Bronchial epithelial cell (primary cell): Measurements from ENCODE around the gene VWC2. TPM values are rescaled to one million over a fixed set of nuclear protein-coding genes. Genes with fewer than 3 reads are reported as not detected.

Experiments used
- DNase-seq: peaks from one replicate; pipeline ENCODE4 v3.0.0-alpha.2; 2010; ENCODE audit warnings: low read depth
- FAIRE-seq: peaks from 2 replicates; lab custom pipeline; 2011; peaks lifted over from hg19 to GRCh38; lab: Jason Lieb, UNC
- H3K27me3 ChIP-seq: 2 replicates; pipeline ENCODE4 v1.5.1; 2011; ENCODE audit warnings: low read length; ENCODE audit not compliant: control insufficient read depth, insufficient read depth
- H3K36me3 ChIP-seq: 2 replicates; pipeline ENCODE4 v1.5.1; 2011; ENCODE audit warnings: low read length; ENCODE audit not compliant: control insufficient read depth, insufficient read depth
- H3K4me3 ChIP-seq: 2 replicates; pipeline ENCODE4 v1.5.1; 2011; ENCODE audit warnings: mild to moderate bottlenecking, low read depth, low read length, control low read depth
- total RNA-seq: library from RNA; depleted of rRNA; stranded (reverse); fragments of >200 nt; gene quantifications from 2 replicates; pipeline ENCODE4 v1.2.1, GENCODE V29; 2014
- TF ChIP-seq, protein P1 (sequence below): IDR thresholded peaks from 2 replicates; pipeline ENCODE4 v1.5.1; 2011; ENCODE audit warnings: mild to moderate bottlenecking, moderate library complexity, low read length, control low read depth, inconsistent platforms; ENCODE audit not compliant: insufficient read depth, severe bottlenecking

VWC2 gene
- total RNA-seq, 1 donor from 2014 or later = not detected

DNA sequence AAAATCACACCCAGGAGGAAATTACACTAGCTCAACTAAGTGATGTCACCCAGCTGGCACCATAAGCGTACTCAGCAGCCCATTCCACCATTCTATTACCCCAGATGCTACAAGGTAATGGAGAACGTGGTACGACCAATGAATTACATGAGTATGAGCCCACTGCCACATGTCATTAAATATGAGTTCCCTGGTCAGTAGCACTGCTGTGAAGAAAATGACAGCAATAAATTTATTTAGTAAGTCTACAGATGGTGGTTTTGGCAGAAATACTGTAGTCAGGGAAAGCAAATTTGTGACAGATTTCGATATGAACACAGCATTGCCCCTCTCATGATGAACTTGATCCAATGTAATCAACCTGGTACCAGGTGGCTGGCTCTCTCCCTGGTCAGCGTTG lies 154.2 kb downstream of the VWC2 start:
- FAIRE-seq = no peak

GRCh38 chr7:49928787-49929186 lies 155.3 kb downstream of the VWC2 start:
- FAIRE-seq (no peak), DNase-seq (no peak)
- Histone ChIP-seq H3K4me3 (no peak overlapping the region), H3K27me3 (no peaks in the 10 kb centered on the region), H3K36me3 (no peaks in the 10 kb centered on the region)
- TF ChIP-seq, protein P1, sequence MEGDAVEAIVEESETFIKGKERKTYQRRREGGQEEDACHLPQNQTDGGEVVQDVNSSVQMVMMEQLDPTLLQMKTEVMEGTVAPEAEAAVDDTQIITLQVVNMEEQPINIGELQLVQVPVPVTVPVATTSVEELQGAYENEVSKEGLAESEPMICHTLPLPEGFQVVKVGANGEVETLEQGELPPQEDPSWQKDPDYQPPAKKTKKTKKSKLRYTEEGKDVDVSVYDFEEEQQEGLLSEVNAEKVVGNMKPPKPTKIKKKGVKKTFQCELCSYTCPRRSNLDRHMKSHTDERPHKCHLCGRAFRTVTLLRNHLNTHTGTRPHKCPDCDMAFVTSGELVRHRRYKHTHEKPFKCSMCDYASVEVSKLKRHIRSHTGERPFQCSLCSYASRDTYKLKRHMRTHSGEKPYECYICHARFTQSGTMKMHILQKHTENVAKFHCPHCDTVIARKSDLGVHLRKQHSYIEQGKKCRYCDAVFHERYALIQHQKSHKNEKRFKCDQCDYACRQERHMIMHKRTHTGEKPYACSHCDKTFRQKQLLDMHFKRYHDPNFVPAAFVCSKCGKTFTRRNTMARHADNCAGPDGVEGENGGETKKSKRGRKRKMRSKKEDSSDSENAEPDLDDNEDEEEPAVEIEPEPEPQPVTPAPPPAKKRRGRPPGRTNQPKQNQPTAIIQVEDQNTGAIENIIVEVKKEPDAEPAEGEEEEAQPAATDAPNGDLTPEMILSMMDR = no peak

More for the DNA sequence above, 154.2 kb downstream of the VWC2 start:
- no peak for DNase-seq
- no peaks in the 10 kb centered on the region for H3K36me3 ChIP-seq
- TF ChIP-seq, protein P1 = no peak
- H3K4me3 ChIP-seq = no peak overlapping the region
- no peaks in the 10 kb centered on the region for H3K27me3 ChIP-seq

- no peak for FAIRE-seq
Observed at GRCh38 chr7:49931627-49932026, 158.2 kb downstream of the VWC2 start.

DNA sequence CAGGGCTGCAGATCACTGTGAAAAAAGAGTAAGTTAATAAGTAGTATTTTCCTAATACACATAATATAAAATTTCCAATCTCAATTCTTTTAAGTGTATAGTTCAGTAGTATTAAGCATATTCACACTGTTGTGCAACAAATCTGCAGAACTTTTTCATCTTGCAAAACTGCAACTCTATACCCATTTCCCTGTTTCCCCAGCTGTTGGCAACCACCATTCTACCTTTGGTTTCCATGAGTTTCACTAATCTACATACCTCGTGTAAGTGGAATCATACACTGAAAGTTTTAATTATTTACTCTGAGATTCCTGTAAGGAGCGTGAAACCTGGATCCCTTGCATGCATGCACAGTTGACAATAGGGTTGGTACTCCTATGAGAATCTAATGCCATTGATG lies 164.2 kb downstream of the VWC2 start:
- no peak for DNase-seq
- FAIRE-seq = no peak
- Histone ChIP-seq H3K36me3 (no peaks in the 10 kb centered on the region), H3K27me3 (no peaks in the 10 kb centered on the region), H3K4me3 (no peak overlapping the region)
- TF ChIP-seq, protein P1 = no peak

More at GRCh38 chr7:49931627-49932026, 158.2 kb downstream of the VWC2 start:
- H3K27me3 ChIP-seq = no peaks in the 10 kb centered on the region
- no peak overlapping the region for H3K4me3 ChIP-seq
- TF ChIP-seq, protein P1 = no peak
- no peak for DNase-seq
- H3K36me3 ChIP-seq = no peaks in the 10 kb centered on the region
